ENCODE measurements around the gene SUFU.
"Not testable (repeated sequence)": the region's sequence is repeated elsewhere in the genome, so short reads cannot be mapped to it uniquely, and the experiment has no call there.

Gene SUFU

DNA sequence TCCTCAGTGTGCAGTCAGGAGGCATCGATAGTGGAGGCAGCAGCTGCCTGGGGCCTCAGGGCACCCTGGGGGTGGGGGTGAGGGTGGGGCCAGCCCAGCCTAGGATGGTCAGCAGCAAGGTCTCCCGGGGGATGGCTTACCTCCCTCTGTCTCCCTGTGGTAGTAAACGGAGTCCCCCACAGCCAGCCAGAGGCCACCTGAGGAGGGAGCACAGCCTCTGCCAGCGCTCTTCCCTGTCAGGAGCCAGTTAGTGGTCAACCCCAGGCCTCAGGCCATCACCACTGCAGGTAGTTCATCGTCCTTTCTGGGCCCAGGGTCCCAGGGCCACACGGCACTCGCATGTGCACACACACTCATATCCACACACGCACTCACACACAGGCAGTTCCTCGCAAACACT lies 23.4 kb upstream of the SUFU start:
- DNase-seq = no peak

DNA sequence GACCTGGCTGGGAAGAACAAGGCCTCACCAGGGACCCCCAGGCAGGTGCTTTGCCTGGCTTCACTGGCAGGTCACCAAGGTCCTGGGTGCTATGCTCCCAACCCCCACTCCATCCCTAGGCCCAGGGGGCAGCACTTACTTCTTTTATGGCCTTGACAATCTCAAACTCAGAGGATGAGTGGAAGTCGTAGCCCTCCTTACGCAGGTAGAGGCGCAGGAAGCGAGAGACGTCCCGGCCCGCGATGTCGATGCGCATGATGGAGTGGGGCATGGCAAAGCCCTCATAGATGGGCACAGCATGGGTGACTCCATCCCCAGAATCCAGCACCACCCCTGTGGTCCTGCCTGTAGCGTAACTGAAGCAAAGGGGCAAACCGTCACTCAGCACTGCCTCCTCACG lies 19.8 kb upstream of the SUFU start:
- DNase-seq = no peak

DNA sequence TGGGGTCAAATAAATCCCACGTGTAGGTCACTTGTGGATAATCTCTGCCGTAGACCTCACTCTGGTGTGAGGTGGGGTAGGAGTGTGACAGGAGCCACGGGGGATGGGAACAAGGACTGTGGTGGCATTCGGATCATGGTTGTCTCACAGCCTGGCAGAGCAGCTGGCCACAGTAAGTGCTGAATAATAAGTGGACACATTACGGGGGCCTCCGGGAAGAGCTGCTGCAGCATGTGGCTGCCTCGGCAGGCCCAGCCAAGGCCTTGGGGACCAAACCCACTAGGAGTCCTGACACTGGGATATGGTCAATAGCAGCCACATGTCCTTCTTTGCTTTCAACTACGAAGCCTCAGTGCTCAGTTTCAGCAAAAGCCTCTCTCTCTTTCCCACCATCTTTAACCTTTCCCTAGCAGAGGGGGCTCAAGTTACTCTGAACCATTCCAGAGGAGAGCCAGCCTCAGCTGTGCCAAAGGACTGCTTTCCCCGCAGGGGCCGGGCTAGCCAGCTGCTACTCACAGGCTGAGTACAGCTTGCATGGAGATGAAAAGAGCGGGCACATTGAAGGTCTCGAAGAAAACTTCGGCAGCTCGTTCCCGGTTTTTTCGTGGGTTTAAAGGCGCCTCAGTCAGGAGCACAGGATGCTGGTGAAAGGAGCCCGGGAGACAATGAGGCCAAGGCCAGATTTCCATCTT lies 18.5 kb upstream of the SUFU start:
- DNase-seq = no peak

DNA sequence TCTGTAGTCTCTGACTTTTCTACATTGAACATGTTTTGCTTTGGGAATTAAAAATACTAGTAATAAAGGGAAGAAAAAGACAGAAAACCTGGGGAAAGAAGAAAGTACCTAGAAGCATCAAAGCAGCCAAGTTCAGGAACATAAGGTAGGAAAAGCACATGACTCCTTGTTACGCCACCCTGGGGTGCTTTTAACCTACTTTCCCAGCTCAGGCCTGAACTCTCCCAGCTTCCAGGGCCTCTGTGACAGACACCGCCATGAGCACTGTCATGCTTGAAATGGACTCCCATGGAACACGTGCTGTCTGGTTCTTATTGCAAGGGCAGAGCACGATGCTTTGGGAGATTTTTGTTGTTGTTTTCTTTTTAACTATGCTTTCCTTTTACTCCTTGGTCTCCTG lies 12.6 kb upstream of the SUFU start:
- DNase-seq = no peak

DNA sequence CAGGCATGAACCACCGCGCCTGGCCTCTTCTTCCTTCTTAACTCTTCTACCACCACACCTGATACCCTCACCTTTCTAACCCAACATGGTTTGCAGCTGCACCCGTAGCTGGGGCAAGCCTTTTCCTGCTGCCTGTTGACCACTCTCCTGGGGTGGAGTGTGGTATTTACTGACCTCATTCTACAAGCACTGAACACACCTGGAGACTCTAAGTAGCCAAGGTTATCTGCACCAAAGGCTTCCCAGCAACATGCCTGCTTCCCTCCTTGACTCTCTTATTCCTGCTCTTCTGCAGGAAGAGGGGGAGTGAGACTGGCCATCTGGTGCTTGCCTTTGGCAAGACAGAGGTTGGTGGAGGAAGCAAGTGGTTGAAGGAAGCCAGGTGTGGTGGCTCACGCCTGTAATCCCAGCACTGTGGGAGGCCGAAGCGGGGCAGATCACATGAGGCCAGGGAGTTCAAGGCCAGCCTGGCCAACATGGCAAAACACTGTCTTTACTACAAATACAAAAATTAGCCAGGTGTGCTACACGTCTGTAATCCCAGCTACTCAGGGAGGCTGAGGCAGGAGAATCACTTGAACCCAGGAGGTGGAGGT lies 11.3 kb upstream of the SUFU start:
- DNase-seq = no peak

DNA sequence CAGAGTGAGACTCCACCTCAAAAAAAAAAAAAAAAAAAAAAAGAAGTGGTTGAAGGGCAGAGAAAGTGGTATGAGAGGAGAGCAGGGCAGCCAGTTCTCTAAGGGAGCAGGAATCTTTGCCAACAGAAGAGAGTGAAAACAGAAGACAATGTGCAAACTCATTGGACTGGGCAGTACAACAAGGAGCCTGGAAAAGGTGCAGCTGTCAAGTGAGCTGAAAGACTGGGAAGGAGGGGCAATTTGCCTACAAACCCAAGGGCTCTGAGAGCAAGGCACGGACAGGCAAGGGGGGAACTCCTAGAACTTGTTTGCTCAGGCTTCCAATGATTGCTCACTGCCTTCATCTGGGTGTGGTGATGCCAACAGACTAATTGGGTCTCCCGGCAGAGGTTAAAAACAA lies 10.8 kb upstream of the SUFU start:
- no peak for DNase-seq

DNA sequence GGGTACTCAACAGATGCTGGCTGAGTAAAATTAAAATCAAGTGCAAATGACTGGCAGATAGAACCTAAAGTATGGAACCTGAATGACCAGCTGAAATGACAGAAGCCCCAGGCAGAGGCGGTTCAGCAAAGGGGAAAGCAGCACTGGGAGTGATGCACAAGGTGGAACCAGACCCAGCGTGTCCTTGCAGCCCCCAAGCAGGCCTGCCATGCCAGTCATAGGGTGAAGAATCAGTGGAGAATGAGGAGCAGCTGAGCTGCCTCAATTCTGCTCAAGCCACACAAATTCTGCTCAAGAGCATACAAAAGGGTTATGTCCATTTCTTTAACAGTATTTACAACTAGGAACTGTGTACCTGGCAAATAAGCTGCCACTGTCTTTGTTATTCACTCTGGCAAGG lies 10.0 kb upstream of the SUFU start:
- no peak for DNase-seq

DNA sequence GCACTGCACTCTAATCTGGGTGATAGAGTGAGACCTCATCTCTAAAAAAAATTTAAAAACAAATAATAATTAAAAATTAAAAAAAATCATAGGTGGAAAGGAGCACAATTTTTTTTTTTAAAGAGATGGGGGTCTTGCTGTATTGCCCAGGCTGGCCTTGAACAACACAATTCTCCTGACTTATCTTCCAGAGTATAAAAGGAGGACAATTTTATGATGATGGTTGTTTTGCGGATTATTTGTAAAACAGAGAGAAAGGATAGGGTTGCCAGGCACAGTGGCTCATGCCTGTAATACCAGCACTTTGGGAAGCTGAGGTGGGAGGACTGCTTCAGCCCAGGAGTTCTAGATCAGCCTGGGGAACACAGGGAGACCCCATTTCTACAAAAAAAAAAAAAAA lies 6.2 kb upstream of the SUFU start:
- DNase-seq = no peak

DNA sequence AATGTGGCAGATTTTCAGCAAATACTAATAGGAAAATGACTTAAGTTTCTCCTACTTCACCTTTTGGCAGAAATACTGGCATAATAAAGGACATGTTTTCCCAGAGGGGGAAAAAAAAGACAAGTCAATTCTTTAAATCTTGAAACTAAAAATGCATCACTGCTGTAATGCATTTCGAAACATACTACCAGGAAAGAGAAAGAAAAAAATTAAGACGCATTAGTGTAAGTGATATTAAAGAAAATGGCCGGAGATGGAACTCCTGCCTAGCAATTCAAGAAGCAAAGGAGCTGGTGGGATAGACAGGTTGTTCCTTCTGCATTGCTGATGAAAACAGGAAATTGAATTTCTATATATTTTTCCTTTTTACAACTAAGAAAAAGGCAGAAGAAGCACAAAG lies 4.4 kb upstream of the SUFU start:
- no peak for DNase-seq

DNA sequence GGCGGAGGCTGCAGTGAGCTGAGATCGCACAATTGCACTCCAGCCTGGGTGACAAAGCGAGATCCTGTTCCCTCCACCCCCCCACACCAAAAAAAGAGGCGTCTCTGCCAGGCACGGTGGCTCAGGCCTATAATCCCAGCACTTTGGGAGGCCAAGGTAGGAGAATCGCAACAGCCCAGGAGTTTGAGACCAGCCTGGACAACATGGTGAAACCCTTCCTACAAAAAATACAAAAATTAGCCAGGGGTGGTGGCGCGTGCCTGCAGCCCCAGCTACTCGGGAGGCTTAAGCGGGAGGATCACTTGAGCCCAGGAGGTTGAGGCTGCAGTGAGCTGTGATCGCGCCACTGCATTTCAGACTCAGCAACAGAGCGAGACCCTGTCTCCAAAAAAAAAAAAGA lies 3.1 kb upstream of the SUFU start:
- not testable (repeated sequence) for DNase-seq

DNA sequence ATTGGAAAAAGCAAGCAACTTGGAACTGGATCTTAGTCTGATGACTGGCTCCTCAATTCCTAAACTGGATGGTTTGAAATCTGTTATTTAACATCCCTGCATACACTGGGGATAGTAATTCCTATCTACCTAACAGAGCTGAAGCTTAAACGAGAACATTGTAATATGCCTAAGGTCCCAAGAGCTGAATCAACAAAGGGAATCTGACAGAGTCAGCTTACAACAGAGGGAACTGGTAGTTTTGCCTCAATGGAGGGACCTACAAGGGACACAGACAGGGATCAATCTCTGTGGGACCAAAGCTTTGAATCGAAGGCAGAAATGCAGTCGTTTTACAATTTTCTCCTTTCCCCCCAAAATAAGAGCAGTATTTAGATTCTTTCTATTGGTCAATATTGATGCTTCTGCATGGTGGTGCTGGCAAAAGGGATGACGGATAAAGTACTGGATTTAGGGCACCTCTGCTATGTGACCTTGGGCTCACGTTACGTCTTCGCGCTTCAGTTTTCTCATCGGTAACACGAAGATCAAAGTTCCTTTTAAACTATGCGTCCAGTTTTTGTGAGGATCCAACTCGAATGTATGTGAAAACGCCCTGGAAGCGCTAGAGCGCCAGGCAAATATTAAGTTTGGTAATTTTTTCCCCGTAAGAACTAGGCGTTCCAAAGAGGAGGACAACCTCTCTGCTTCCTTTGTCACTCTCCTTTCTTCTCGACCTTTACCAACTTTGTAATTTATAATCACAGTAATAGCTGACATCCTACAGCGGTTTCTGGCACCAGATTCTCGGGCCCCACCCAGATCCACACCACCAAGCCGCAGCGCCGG lies 2.4 kb upstream of the SUFU start:
- DNase-seq = no peak

DNA sequence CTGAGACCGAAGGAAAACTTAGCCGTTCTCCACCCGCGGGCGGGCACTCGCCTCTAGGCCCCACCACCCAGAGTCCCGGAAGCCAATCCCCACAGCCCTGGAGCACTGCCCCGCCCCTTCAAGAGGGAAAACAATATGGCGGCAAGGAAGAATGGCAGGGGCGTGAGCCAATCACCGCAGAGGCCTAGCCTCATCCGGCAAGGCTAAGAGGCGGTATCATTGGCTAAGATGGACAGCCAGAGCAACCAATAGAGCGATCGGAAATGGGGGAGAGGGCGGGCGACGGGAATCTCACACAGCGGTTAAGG lies 1.8 kb upstream of the SUFU start:
- DNase-seq = peak; percentile 99

DNA sequence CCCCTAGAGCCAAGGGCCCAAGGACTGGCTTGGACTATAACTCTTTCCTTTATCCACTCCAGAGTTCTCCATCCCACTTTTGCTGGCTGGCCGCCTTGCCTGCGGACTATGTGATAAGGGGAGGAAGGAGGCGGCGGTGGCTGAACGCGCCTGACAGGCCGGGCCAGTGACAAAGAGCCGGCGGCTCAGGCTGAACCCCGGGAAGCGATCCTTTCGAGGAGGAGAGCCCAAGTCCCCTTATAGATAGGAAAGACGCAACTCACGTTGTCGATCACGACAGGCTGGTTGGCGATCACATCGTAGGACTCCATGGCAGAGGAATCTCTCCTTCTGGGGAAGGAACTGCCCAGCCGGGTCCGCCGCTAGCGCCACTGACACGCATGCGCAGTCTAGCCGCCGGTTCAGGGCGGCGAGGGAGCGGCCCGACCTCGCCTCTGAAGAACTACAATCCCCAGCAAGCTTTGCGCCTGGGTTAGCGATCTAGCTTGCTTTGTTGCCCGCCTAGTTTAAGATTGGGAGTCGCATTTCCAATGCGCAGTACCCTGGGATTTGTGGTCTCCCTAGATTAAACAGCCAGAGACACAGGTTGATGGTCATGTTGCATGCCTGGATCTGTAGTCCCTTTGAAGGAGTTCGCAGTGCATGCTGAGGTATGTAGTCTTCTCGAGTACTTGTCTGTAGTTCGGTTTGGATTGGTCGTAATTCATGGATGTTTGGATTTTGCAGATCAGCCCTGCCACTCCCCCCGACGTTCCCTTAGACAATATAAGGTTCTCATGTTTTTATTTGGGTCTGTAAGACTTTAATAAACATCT lies 1.2 kb upstream of the SUFU start, which contains the start of gene ACTR1A:
Gene ACTR1A, minus strand, starts transcription at position 376 of the 815 bp plus-strand sequence. Its CDS starts 65 bp downstream, at position 311.
- peak; percentile 96 for DNase-seq

DNA sequence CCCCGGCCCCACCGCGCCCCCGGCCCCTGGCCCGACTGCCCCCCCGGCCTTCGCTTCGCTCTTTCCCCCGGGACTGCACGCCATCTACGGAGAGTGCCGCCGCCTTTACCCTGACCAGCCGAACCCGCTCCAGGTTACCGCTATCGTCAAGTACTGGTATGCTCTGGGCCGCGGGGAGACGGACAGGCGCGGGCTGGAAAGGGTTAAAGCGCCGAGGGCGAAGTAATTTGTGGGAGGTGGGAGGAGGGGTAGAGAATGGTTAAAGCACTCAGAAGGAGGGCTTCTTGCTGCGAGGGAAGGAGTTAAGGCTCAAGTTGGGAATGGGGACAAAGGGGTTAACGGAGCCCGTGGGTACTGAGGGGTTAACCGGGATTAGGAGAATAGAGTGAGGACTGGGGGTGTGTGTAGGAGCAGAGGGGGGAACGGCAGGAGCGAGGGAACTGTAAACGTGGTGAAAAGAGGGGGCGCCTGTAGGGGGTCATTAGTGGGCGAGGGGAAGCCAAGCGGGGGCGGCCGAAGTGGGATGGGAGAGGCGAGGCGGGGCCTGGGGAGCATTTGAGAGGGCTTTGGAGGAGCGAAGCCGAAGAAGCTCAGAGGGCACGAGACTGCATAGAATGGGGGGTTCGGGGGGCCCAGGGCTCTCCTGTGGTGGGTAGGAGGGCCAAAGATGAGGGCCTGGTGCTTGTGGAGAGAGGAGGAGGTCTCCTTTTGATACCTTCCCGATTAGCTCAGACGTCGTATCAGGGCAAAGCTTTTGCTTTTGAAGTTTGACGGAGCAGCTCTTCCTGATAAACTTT lies 605 bp downstream of the SUFU start:
- DNase-seq = peak; percentile 36

DNA sequence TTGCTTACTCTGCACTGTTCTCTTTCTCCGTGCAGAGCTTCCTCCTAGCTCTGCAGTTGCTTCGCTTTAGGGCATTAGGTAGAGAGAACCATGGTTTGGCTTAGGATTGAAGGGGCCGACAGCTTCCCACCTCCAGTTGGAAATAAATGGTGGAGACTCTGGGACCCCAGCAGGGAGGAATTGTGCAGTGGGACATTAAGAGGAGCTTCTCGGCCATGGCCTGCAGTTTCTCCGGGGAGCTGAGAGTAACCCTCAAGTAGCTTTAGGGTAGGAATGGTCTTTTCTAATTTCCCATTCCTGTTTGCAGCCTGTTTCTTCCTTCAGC lies 1.2 kb downstream of the SUFU start:
- no peak for DNase-seq

DNA sequence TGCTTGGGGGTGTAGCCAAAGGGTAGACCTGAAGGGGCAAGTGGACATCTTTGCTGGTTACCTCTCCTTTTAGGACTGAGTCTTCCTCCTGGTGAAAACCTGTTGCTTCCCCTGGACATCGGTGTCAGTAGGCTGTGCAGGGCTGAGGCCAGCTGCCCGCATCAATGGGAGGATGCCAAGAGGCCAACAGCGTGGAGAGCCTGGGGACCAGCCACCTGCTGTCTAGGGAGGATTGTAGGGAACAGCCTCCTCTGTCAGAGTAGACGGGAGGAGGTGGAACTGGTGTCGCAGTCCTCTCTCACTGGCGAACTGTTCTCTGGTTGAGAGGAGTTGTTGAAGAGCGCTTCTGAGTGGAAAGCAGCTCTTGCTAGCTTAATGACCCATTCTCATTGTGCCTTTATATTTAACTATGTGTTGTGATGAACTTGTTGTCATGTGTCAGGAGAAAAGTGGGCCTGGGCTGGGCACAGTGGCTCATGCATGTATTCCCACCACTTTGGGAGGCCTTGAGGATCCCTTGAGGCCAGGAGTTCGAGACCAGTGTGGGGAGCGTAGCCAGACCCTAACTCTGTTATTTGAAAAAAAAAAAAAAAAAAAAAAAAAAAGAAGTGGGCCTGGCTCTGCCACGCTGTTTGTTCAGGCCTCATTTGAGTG lies 1.8 kb downstream of the SUFU start:
- no peak for DNase-seq

DNA sequence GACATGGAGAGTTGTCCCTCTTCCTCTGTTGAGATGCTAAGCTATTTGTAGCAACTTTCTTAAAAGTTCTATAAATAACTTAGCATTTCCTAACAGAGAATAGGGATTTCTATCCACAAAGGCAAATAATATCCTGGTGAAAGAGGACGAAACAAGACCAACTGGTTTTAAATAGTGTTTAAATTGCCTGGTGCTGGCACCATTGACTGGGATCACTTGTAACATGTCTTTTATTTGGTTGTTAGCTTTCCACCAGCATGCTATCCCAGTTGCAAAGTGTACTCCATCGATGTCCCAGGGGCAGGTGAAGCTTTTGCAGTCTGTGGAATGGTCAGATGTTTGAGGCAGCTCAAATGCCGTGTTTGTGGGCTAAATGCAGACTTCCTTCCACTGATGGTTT lies 3.7 kb downstream of the SUFU start:
- DNase-seq = no peak

DNA sequence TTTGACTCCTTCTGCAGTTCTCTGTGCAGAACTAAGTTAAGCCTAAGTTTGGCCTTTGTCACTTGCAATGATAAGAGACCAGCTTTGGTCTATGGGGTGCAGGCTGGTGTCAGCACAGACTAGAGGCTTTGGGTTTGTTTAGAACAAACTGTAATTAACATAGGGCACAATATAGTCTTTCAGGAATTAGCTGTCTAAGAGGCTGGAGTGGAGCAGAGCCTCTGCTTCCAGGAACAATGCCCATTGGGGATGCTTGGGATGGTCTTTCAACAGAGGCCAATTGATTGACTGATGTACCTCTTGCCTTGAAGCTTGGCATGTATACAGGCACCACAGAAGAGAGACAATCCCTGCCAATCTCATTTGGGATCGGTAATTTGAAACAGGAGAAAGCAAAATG lies 4.7 kb downstream of the SUFU start:
- DNase-seq = no peak

DNA sequence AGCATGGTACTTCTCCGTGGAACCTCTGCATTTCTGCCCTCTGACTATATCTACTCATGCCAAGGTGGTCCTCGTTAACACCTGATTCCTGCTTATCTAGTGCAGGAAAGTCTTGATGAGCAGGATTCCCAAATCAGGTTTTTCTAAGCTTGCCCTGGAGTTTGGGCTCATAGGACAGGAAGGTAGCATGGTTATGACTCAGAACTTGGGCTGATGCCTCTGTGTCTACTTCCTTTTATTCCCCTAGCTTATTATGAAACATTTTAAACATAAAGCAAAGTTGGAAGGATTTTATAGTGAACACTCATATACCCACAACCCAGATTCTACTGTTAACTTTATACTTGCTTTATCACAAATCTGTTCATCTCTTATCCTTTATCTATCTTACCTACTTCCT lies 5.6 kb downstream of the SUFU start:
- no peak for DNase-seq

DNA sequence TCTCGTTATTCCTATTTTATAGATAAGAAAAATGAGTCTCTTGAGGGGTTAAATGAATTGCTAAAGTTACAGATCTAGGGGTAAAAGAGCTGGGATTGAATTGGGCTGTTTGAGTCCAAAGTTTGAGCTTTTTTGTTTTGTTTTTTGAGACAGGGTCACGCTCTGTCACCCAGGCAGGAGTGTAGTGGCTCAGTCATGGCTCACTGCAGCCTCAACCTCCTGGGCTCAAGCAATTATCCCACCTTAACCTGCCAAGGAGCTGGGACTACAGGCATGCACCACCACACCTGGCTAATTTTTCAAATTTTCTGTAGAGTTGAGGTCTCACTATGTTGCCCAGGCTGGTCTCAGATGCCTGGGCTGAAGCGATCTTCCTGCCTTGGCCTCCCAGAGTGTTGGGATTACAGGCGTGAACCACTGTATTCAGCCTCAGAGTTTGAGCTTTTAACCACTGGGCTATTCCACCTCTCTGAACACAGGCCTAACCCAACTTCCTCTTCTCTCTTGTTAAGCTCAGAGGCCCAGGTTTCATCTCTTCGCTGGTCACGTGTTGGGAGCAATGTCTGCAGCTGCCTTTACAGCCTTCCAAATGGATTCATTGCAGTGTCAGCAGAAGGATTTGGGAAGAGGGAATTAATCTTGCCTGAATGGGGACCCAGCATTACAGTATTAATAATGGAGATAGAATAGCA lies 8.0 kb downstream of the SUFU start:
- no peak for DNase-seq
